Activated T-helper 1 cell treated with anti-CD3 and anti-CD28 coated beads, Interleukin-12 subunit alpha, Interleukin-12 subunit beta, Interleukin-2, Interleukin-4 antibody, amounts not matched to agents 30 ng/mL and 10 ng/mL and 1 ng/mL, durations not matched to agents 14 hours and 24 hours and 36 hours (primary cell): Measurements from ENCODE around the gene EFCAB14. TPM values are rescaled to one million over a fixed set of nuclear protein-coding genes. Genes with fewer than 3 reads are reported as not detected.
"Not testable (repeated sequence)": the region's sequence is repeated elsewhere in the genome, so short reads cannot be mapped to it uniquely, and the experiment has no call there.

Source experiments
- DNase-seq: peaks from one replicate; pipeline ENCODE4 v3.0.0; 2021; ENCODE audit warnings: low spot score
- H3K27ac Mint-ChIP-seq: one replicate; pipeline ENCODE4 v1.8.0; 2021; ENCODE audit warnings: mild to moderate bottlenecking, mixed read lengths
- H3K27me3 Mint-ChIP-seq: one replicate; pipeline ENCODE4 v1.8.0; 2022; ENCODE audit warnings: mild to moderate bottlenecking, moderate library complexity, mixed read lengths; ENCODE audit not compliant: insufficient read depth
- H3K36me3 Mint-ChIP-seq: one replicate; pipeline ENCODE4 v1.8.0; 2021; ENCODE audit warnings: low read depth, mixed read lengths
- H3K4me1 Mint-ChIP-seq: one replicate; pipeline ENCODE4 v1.8.0; 2021; ENCODE audit warnings: low read depth, mixed read lengths
- H3K4me3 Mint-ChIP-seq: one replicate; pipeline ENCODE4 v1.8.0; 2021; ENCODE audit warnings: mild to moderate bottlenecking, moderate library complexity, mixed read lengths
- H3K9me3 Mint-ChIP-seq: one replicate; pipeline ENCODE4 v1.8.0; 2021; ENCODE audit warnings: mixed read lengths
- intact Hi-C: fragments of 100-400 bp; cut with micrococcal nuclease; formaldehyde crosslinking; loops from one replicate; pipeline ENCODE4 v1.15.1; 2024
- total RNA-seq: library from RNA; stranded (reverse); gene quantifications from 2 replicates; pipeline ENCODE4 v1.2.3, GENCODE V29; 2022

Gene EFCAB14, protein sequence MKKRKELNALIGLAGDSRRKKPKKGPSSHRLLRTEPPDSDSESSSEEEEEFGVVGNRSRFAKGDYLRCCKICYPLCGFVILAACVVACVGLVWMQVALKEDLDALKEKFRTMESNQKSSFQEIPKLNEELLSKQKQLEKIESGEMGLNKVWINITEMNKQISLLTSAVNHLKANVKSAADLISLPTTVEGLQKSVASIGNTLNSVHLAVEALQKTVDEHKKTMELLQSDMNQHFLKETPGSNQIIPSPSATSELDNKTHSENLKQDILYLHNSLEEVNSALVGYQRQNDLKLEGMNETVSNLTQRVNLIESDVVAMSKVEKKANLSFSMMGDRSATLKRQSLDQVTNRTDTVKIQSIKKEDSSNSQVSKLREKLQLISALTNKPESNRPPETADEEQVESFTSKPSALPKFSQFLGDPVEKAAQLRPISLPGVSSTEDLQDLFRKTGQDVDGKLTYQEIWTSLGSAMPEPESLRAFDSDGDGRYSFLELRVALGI
- 67.0 and 70.4 TPM in 2 replicates for total RNA-seq

GRCh38 chr1:46718727-46719622 lies at the start of gene EFCAB14:
EFCAB14 (minus strand) TSS chr1:46719114; CDS start chr1:46718087, 1,027 bp downstream.
- no peaks in the 10 kb centered on the region for H3K27me3 Mint-ChIP-seq

DNA sequence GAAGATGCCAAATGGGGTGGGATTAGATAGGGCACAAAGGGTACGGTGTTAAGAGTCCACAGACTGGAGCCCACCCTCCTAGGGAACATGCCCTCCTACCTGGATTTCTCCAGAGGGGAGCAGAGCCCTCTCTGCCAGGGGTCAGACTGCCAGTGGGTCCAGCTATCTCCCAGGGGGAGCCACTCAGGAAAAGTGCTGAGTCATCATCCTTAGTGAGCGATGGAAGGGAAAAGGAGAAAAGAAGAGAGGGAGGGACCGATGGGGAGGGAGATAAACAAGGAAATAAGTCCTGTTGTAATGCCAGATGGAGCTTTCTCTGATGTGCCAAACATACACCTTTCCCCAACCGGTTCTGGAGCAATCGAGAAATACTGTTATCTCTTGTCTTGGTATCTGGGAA lies 49.5 kb upstream of the EFCAB14 start:
- H3K4me1 Mint-ChIP-seq: no peaks in the 10 kb centered on the region
- H3K27ac Mint-ChIP-seq: no peak overlapping the region
- no peak for DNase-seq
- H3K9me3 Mint-ChIP-seq: peaks cover 33% of the 10 kb centered on the region
- no peak overlapping the region for H3K4me3 Mint-ChIP-seq
- no peaks in the 10 kb centered on the region for H3K36me3 Mint-ChIP-seq
- peaks cover 3% of the 10 kb centered on the region for H3K27me3 Mint-ChIP-seq
- intact Hi-C loops: no loop called here

More at GRCh38 chr1:46718727-46719622, at the start of gene EFCAB14:
- peak within 1 kb of the TSS; percentile 97 for H3K4me3 Mint-ChIP-seq
- peak within 1 kb of the TSS; percentile 94 for H3K27ac Mint-ChIP-seq
- H3K9me3 Mint-ChIP-seq: no peaks in the 10 kb centered on the region
- peaks cover 14% of the 10 kb centered on the region for H3K36me3 Mint-ChIP-seq
- peak; percentile 99 for DNase-seq
- peaks cover 41% of the 10 kb centered on the region for H3K4me1 Mint-ChIP-seq
- intact Hi-C loops: loop anchor here (1.0 to 5.0 kb wide), 9 partner anchors 42 to 595 kb away; partner anchors contain the start of genes ATPAF1, LRRC41, MKNK1 and MOB3C

DNA sequence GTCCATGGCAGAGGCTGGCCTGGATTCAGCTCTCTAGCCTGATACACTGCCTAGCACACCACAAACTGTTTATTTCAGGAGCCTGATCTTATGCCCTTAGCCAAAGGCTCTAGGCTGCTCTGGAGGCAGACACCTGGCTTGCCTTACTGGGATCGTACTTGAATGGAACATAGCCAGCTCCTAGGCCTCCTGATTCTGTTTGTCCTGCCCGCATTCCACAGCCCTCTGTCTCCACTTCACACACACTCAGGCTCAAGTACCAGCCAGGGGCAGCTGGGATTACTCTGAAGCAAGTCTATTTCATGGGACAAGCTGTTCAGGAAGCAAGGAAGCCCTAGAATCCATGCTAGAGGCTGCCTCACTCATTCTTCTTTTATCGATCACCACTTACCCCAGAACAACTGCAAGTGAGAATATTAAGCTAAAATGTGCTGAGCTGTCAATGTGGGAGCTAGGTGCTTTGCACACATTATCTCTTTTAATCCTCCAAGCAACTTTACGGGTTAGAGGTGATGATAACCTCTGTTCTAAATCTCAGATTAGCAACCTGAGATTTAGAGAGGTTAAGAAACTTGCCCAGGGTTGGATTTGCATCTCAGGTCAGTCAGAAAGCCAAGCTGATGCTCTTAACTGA lies 48.9 kb upstream of the EFCAB14 start:
- Mint-ChIP-seq H3K27me3 (peaks cover 3% of the 10 kb centered on the region), H3K4me3 (no peak overlapping the region), H3K36me3 (no peaks in the 10 kb centered on the region), H3K27ac (no peak overlapping the region), H3K9me3 (peaks cover 33% of the 10 kb centered on the region), H3K4me1 (no peaks in the 10 kb centered on the region)
- no peak for DNase-seq
- intact Hi-C loops: no loop called here

GRCh38 chr1:46764402-46764801 lies 45.5 kb upstream of the EFCAB14 start:
- H3K4me3 Mint-ChIP-seq: no peak overlapping the region
- intact Hi-C loops: no loop called here
- peaks cover 17% of the 10 kb centered on the region for H3K27me3 Mint-ChIP-seq
- H3K27ac Mint-ChIP-seq: no peak overlapping the region
- no peak for DNase-seq
- peaks cover 12% of the 10 kb centered on the region for H3K9me3 Mint-ChIP-seq
- no peaks in the 10 kb centered on the region for H3K36me3 Mint-ChIP-seq
- no peaks in the 10 kb centered on the region for H3K4me1 Mint-ChIP-seq

GRCh38 chr1:46761740-46762139 lies 42.8 kb upstream of the EFCAB14 start:
- no peaks in the 10 kb centered on the region for H3K36me3 Mint-ChIP-seq
- peaks cover 15% of the 10 kb centered on the region for H3K27me3 Mint-ChIP-seq
- intact Hi-C loops: no loop called here
- no peaks in the 10 kb centered on the region for H3K9me3 Mint-ChIP-seq
- no peak for DNase-seq
- no peak overlapping the region for H3K27ac Mint-ChIP-seq
- H3K4me1 Mint-ChIP-seq: no peaks in the 10 kb centered on the region
- no peak overlapping the region for H3K4me3 Mint-ChIP-seq

- Mint-ChIP-seq H3K27ac (no peak overlapping the region), H3K4me1 (no peaks in the 10 kb centered on the region), H3K36me3 (no peaks in the 10 kb centered on the region), H3K4me3 (no peak overlapping the region), H3K27me3 (peaks cover 20% of the 10 kb centered on the region), H3K9me3 (no peaks in the 10 kb centered on the region)
- no peak for DNase-seq
- intact Hi-C loops: no loop called here
Measured at GRCh38 chr1:46760558-46761166, 41.7 kb upstream of the EFCAB14 start.

DNA sequence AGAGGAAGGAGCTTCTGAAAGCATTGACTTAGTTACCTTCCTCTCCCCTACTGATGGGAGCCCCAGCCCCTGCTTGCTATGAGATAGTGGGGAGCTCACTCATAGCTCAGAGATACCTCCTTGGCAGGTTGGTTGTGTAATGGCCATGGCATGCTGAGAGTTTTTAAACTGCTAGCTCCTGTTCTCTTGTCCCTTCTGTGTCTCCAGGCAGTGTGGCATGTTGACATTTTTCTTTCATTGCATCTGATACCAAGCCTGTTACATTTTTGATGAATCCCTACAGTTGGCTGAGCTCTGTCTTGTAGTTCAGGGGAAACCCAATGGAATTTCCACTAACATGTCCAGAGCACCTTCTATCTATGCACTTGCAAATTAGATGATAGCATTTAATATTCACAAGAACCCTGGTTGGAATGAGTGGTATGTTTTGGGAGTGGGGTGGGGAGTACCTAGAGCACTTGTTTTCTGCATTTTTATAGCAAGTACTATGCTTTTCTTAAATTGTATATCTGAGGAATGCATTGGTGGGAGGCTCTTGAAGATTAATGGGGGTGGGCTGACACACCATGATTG lies 39.1 kb upstream of the EFCAB14 start:
- Mint-ChIP-seq H3K9me3 (no peaks in the 10 kb centered on the region), H3K4me3 (no peak overlapping the region), H3K36me3 (no peaks in the 10 kb centered on the region), H3K27ac (no peak overlapping the region), H3K4me1 (no peaks in the 10 kb centered on the region), H3K27me3 (peaks cover 28% of the 10 kb centered on the region)
- intact Hi-C loops: no loop called here
- no peak for DNase-seq

GRCh38 chr1:46757247-46757955 lies 38.5 kb upstream of the EFCAB14 start:
- Mint-ChIP-seq H3K27ac (no peak overlapping the region), H3K4me3 (no peak overlapping the region), H3K27me3 (peaks cover 28% of the 10 kb centered on the region), H3K4me1 (no peaks in the 10 kb centered on the region), H3K9me3 (no peaks in the 10 kb centered on the region), H3K36me3 (no peaks in the 10 kb centered on the region)
- intact Hi-C loops: no loop called here
- no peak for DNase-seq

DNA sequence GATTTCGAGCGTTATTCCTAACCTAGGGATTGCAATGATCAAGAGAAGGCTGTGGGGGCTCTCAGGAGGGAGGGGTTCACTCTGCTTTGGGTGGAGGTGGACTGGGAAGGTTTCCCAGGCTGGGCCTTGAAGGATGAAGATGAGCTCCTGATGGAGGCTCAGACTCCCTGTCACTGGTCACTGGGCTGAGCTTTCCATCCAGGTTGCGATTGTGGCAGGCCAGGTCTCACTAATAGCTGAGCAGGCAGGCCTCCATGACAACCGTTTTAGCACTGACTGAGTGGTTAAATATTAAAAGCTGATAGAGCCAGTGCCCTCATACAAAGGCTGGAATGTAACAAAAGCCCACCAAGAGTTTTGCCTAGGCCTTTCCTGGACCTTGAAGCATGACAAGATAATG lies 36.2 kb upstream of the EFCAB14 start:
- Mint-ChIP-seq H3K27me3 (peaks cover 22% of the 10 kb centered on the region), H3K4me1 (no peaks in the 10 kb centered on the region), H3K9me3 (no peaks in the 10 kb centered on the region), H3K4me3 (no peak overlapping the region), H3K36me3 (no peaks in the 10 kb centered on the region), H3K27ac (no peak overlapping the region)
- intact Hi-C loops: no loop called here
- no peak for DNase-seq

- not testable (repeated sequence) for H3K27ac Mint-ChIP-seq
Measured at GRCh38 chr1:46754707-46755106, 35.8 kb upstream of the EFCAB14 start.

DNA sequence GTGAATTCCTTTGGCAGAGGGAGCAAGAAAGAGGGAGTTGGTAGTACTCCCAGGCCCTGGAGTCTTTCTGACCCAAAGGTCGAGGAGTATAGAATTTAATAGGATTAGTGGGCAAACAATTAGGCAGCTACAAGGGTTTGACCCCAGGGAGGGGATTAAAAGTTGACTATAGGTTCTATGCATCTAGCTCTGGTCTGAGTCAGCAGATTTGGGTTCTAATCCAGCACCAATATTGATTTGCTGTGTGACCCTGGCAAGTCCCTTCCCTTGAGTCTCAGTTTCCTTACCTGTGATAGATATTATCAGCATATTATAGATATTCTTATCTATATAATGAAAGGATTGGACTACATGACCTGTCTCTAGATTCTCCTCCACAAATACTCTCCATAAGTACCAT lies 35.1 kb upstream of the EFCAB14 start:
- H3K9me3 Mint-ChIP-seq: no peaks in the 10 kb centered on the region
- no peaks in the 10 kb centered on the region for H3K4me1 Mint-ChIP-seq
- H3K27ac Mint-ChIP-seq: no peak overlapping the region
- DNase-seq: no peak
- intact Hi-C loops: no loop called here
- H3K36me3 Mint-ChIP-seq: no peaks in the 10 kb centered on the region
- peaks cover 18% of the 10 kb centered on the region for H3K27me3 Mint-ChIP-seq
- H3K4me3 Mint-ChIP-seq: no peak overlapping the region

More at GRCh38 chr1:46754707-46755106, 35.8 kb upstream of the EFCAB14 start:
- peaks cover 22% of the 10 kb centered on the region for H3K27me3 Mint-ChIP-seq
- H3K4me1 Mint-ChIP-seq, DNase-seq, H3K36me3 Mint-ChIP-seq, H3K9me3 Mint-ChIP-seq, H3K4me3 Mint-ChIP-seq, intact Hi-C loops: not testable (repeated sequence)
